Limb (tissue), 2 donors: ENCODE results near the gene ERFL.
A peak's percentile ranks its signal among the peaks of the same experiment; 100 is the strongest.

ENCODE experiments used
- DNase-seq, 2 donors: peaks; one replicate each; pipeline ENCODE4 v3.0.0-alpha.2; 2016; ENCODE audit errors: extremely low spot score in 2 of 2

ERFL gene

DNA sequence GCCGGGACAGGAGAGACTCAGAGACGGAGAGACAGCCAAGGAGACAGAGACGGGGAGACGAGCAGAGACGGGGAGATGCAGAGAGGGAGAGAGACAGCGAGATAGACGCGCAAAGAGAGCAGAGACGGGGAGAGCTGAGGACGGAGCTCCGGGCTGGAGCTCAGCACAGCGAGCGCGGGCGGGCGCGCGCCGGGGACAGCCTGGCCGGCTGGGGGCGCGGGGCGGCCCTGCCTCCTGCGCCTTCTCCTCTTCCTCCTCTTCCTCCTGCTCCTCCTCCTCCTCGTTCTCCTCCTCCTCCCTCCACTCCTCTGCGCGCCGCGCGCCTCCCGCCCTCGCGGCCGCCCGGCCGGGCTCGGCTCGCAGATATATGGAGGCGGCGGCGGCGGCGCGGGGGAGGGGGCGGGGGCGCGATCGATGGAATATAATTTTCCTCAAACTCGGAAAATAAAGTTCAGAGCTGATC lies at the start of gene ERFL:
TSS of gene ERFL (minus strand) at position 229 of the 463 bp plus-strand sequence. CDS start 15,530 bp downstream, outside the sequence.
- DNase-seq = no peak

DNA sequence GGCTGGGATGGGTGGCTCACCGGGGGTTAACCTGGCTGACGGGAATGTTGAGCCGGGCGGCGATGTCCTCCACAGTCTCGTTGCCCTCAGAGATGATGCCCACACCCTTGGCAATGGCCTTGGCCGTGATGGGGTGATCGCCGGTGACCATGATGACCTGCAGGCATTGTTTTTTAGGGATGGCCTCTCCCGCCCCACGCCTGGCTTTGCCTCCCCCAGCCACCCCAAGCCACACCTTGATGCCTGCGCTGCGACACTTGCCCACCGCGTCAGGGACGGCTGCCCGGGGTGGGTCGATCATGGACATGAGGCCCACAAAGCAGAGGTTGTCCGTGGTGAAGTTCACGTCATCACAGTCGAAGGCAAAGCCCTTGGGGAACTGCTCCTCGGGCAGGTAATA lies 49.7 kb upstream of the ERFL start:
- no peak for DNase-seq

- DNase-seq = no peak
Observed at GRCh38 chr19:41974652-41975051, 46.4 kb upstream of the ERFL start.

DNA sequence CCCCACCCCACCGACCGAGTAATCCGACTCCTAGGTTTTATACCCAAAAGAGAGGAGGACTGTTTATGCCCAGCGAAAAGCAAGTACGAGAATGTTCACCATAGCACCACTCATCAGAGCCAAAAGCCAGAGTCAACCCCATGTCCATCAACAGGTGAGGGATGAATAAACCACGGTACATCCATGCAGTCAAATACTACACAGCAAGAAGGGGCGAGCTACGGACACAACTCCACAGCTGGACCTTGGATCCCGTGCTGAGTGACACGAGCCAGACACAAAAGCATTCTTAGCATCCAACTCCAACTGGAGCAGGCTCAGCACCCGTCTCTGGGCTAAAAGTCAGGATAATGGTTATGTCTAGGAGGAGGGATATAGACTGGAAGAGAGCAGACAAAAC lies 43.1 kb upstream of the ERFL start:
- no peak for DNase-seq

GRCh38 chr19:41969772-41970458 lies 41.7 kb upstream of the ERFL start:
- no peak for DNase-seq

DNA sequence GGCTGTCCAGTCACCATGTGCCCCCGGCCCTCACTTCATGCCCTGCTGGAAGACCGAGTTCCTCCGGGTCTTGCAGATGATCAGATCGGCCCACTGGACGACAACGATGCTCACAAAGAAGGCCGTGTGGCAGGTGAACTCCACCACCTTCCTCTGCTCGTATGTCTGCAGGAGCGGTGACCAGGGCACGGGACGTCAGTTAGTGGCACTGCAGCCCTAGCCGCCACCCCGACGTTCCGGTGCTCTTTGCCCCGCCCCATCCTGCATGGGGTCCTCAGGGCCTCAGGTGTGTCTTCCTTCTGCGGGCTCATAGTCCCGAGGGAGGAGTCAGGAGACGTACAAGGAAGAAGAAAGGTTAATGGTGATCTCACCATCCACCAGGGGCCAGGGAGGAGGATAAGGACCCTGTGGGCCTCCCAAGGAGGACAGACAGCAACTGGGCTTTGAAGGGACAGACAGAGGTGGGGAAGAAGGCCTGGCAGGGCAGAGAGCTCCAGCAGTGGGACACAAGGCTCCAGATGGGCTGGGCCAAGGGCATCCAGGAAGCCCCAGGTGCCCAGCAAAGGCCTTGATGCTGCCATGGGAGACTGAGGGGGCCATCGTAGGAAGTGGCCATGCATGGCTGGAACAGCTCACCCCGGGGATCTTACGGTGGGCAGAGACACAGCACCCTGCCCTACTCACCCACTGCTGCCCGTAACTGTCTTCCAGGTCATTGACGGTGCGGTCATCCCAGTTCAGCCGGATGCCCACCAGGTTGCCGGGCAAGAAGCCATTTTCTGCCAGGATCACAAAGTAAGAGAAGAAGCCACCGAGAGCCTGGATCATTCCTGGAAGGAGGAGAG lies 40.7 kb upstream of the ERFL start:
- no peak for DNase-seq

GRCh38 chr19:41967054-41967783 lies 39.0 kb upstream of the ERFL start:
- DNase-seq = no peak

DNA sequence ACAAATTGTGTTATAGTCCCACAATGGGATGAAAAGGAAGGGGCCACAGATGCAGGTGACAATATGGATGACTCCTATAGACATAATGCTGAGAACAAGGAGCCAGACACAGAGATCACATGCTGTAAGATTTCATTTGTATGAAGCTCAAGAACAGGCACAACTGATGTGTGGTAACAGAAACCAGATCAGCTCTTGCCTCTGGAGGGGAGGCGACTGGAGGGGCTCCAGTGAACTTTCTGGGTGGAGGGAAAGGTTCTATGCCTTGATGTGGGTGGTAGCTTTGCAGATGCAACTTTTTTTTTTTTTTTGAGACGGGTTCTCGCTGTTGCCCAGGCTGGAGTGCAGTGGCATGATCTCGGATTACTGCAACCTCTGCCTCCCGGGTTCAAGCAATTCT lies 36.9 kb upstream of the ERFL start:
- no peak for DNase-seq

- DNase-seq = no peak
Observed at GRCh38 chr19:41960973-41961372, 32.7 kb upstream of the ERFL start.

DNA sequence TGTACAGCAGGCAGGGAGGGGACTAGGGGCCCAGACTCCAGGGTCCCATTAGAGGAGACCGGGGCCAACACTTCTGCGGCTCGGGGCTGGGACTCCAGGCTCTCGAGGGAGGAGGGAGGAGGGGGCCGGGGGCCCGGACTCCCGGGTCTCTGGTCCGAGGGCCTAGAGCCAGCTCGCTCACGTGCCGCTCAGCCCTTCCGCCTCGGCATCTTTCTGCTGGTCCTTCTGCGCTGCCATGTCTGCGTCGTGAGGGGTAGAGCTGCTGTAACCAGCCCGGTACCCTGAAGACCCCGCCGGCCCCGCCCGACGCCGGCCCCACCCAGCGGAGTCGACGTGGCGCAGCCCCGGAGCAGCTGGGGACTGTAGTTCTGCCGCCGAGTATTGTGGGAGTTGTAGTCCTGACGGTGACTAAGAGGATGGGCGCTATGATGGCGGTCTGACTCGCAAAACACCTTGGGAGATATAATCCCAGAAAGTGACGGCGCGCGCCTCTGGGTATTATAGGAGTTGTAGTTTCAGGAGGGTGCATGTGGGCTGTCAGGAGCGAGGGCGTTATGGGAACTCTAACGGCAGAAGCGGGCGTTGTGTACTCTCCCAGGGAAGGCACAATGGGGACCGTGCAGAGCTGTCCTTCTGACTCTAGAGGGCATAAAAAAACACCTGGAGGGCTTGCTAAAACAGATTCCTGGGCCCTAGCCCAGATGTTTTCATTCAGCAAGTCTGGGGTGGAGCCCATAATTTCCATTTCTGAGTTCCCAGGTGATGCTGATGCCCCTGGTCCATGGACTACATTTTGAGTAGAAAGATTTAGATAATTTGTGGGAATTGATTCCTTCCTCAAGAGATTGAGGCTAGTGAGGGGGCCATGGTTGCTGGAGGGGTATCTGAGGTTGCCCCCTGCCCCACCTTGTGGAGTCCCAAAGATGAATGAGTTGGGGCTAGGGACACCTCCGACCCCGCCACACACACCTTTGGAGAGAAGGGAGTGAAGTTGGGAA lies 31.1 kb upstream of the ERFL start, which contains the start of gene RABAC1:
TSS of gene RABAC1 (minus strand) at position 266 of the 998 bp plus-strand sequence. CDS start at position 237, 29 bp downstream.
- DNase-seq = peak; percentile 93 to 96

- DNase-seq = peak; percentile 53 to 90
Observed at GRCh38 chr19:41958367-41959055, 30.3 kb upstream of the ERFL start.

GRCh38 chr19:41957838-41958366 lies 29.7 kb upstream of the ERFL start:
- peak; percentile 75 to 79 for DNase-seq

DNA sequence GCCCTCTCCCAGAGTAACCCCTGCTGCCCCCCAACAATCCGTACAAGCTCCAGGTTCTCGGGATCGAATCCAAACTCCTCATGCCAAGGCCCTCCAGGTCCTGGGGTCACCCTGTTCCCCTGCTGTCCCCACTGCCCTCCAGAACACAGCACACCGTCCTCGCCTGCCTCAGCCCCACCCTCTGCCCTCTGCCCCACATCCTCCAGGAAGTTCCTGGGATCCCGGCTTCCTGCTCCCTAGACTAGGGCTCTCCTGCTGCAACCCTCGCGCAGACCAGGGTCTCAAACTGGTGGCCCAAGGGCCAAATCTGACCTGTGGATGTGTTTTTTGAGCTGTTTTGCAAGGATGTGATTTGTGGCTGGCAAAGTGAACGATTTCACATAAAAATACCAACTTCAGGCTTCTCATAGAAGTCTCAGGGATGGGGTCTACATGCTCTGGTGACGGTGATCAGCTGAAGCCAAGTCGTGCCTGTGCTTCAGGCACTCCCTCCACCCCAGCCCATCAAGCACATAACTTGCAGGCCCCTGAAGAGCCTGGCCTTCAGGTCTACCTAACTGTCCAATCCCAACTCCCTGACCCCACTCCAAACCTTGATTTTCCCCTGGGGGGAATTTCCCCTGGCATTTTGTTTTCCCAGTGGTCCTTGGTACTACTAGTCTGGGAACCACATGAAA lies 29.1 kb upstream of the ERFL start:
- no peak for DNase-seq

- no peak for DNase-seq
Observed at GRCh38 chr19:41956621-41957020, 28.4 kb upstream of the ERFL start.

- no peak for DNase-seq
Observed at GRCh38 chr19:41955521-41955920, 27.3 kb upstream of the ERFL start.

GRCh38 chr19:41951686-41952172 lies 23.5 kb upstream of the ERFL start:
- peak; percentile 54 to 85 for DNase-seq

DNA sequence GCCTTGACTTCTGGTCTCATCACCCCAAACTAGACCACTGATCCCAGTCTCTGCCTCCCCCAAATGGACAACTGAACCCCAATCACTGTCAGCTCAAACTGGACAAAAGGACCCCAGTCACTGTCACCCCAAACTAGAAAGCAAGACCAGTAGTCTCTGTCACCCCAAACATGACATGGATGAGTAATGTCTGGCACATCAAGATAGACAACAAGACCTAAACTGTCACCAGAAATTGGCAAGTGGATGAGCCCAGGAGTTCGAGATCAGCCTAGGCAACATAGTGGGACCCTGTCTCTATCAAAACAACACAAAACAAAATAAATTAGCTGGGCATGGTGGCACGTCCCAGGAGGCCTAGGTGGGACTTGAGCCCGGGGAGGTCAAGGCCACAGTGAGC lies 18.8 kb upstream of the ERFL start:
- no peak for DNase-seq

- no peak for DNase-seq
Observed at GRCh38 chr19:41945135-41945766, 17.0 kb upstream of the ERFL start.

DNA sequence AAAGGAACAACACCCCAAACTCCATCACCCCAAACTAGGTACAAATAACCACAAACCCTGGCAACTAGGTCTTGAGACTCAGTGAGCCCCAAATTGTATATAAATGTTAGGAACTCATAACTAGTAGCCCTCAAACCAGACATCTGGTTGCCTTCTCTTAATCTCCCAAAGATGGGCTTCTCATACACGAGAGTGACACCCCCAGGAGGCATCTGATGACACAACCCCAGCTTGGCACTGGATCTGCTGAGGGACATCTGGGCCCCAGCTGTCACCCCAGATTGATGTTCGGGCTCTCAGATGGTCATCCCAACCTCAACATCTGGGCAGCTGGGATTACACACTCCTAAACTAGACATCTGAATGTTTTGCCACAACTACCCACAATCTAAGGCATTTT lies 16.1 kb upstream of the ERFL start:
- DNase-seq = no peak
